OCI-LY1 (cell line): ENCODE measurements around the gene EHD1.

Experiments used
- CTCF ChIP-seq: fragments of 200-600 bp; sonication (generic), shearing (Covaris generic); IDR thresholded peaks from 2 replicates; pipeline ENCODE4 v1.5.1; 2017; ENCODE audit warnings: mild to moderate bottlenecking, antibody characterized with exemption, low read length, moderate library complexity, mixed read lengths
- EZH2 ChIP-seq: fragments of 200-600 bp; sonication (generic), shearing (Covaris generic); IDR thresholded peaks from 2 replicates; pipeline ENCODE4 v1.8.0; 2017; ENCODE audit warnings: borderline replicate concordance, mixed run types, mild to moderate bottlenecking, antibody characterized with exemption, low read length, moderate library complexity, mixed read lengths

GRCh38 chr11:64892411-64892831 lies 14.0 kb upstream of the EHD1 start:
- TF ChIP-seq EZH2 (no peak), CTCF (no peak)
